AG08396 (cell line): ENCODE measurements around the gene ABCA2.

Experiments
- DNase-seq: peaks from one replicate; pipeline ENCODE4 v3.0.0; 2012; ENCODE audit warnings: low spot score, mixed read lengths

The ABCA2 gene

GRCh38 chr9:136997371-136997770 is 30.7 kb downstream of the ABCA2 start:
- no peak for DNase-seq

- peak; percentile 58 for DNase-seq
Observed at GRCh38 chr9:136996361-136997292, 31.4 kb downstream of the ABCA2 start, which contains the start of gene CLIC3. TSS of gene CLIC3 (minus strand) at chr9:136996568. CDS start at chr9:136996543, 25 bp downstream.

GRCh38 chr9:136995772-136996311 is 32.2 kb downstream of the ABCA2 start:
- peak; percentile 68 for DNase-seq

- no peak for DNase-seq
Observed at GRCh38 chr9:136995362-136995761, 32.7 kb downstream of the ABCA2 start.

- no peak for DNase-seq
Observed at GRCh38 chr9:136994888-136995230, 33.2 kb downstream of the ABCA2 start.

- DNase-seq = no peak
Observed at GRCh38 chr9:136994180-136994887, 33.7 kb downstream of the ABCA2 start.

GRCh38 chr9:136992819-136993369 is 35.1 kb downstream of the ABCA2 start:
- DNase-seq = no peak

- peak; percentile 99 for DNase-seq
Observed at GRCh38 chr9:136991993-136992818, 35.8 kb downstream of the ABCA2 start, which contains the start of gene PAXX. TSS of gene PAXX (plus strand) at chr9:136992422. CDS start at chr9:136992444, 22 bp downstream.

- no peak for DNase-seq
Observed at GRCh38 chr9:136990242-136990911, 37.7 kb downstream of the ABCA2 start.

- no peak for DNase-seq
Observed at GRCh38 chr9:136988872-136989271, 39.2 kb downstream of the ABCA2 start.

GRCh38 chr9:136985853-136986252 is 42.2 kb downstream of the ABCA2 start:
- no peak for DNase-seq

GRCh38 chr9:136985027-136985602 is 42.9 kb downstream of the ABCA2 start:
- DNase-seq = no peak

- no peak for DNase-seq
Observed at GRCh38 chr9:136984464-136985026, 43.5 kb downstream of the ABCA2 start.

GRCh38 chr9:136983656-136984314 is 44.3 kb downstream of the ABCA2 start:
- no peak for DNase-seq

GRCh38 chr9:136983167-136983566 is 44.9 kb downstream of the ABCA2 start:
- no peak for DNase-seq

GRCh38 chr9:136982232-136983051 is 45.6 kb downstream of the ABCA2 start, which contains the start of gene LCNL1:
TSS of gene LCNL1 (plus strand) at chr9:136982993. CDS start at chr9:136983587, 594 bp downstream.
- no peak for DNase-seq

- no peak for DNase-seq
Observed at GRCh38 chr9:136981588-136982231, 46.3 kb downstream of the ABCA2 start.
